Activated CD4-positive, CD25-positive, alpha-beta regulatory T cell treated with anti-CD3 and anti-CD28 coated beads, Interleukin-2, amount 50 U/mL, for 72 hours (primary cell): ENCODE measurements around the gene HRH1.
"Not testable (repeated sequence)": the region's sequence is repeated elsewhere in the genome, so short reads cannot be mapped to it uniquely, and the experiment has no call there.

Experiments used
- DNase-seq: peaks from one replicate; pipeline ENCODE4 v3.0.0; 2021

HRH1 gene

DNA sequence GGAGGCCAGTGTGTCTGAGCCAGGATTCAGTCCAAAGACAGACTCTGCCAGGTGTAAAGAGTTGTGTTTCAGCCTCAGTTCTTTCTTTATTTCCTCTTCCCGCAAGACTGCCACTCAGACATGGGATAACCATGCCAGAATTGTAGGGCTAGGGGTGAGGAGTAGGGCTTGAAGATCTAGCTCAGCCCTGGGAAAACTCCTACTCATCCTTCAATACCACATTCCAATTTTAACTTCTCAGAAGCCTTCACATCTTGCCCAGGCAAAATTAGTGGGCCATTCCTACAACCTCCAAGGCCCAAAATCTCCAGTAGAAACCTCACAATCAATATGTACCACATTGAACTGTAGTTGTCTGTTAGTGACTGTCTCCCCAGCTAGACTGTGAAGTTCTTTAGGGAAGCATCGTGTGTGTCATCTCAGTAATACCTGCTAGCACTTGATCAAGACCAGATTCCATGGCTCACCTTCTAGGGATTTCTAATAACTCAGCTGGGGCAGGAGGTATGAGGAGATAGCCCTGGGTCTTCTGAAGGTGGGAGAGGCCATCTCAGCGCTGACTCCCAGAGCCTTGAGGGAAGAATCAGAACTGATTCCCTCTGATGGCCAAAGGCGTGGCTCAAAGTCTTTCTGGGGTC, 19.7 kb downstream of the HRH1 start:
- DNase-seq: no peak

DNA sequence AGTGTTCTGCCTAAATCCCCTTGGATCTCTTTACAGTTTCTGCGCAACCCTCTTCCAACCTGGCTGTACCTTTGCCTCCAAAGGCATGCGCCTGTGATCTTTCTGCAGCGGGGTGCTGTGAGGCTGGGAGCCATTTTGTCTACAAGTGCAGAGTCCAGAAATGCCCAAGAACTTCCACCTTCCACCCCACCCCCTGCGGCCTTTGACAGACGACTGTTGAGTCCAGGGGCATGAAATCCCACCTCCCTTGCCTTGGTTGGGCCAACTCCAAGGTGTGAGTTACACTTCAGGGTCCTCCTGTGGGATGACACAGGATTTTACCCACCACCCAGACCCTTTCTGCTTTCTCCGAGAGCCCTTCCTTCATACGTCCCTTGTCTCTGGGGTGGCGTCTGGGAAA, 24.1 kb downstream of the HRH1 start:
- DNase-seq: no peak

DNA sequence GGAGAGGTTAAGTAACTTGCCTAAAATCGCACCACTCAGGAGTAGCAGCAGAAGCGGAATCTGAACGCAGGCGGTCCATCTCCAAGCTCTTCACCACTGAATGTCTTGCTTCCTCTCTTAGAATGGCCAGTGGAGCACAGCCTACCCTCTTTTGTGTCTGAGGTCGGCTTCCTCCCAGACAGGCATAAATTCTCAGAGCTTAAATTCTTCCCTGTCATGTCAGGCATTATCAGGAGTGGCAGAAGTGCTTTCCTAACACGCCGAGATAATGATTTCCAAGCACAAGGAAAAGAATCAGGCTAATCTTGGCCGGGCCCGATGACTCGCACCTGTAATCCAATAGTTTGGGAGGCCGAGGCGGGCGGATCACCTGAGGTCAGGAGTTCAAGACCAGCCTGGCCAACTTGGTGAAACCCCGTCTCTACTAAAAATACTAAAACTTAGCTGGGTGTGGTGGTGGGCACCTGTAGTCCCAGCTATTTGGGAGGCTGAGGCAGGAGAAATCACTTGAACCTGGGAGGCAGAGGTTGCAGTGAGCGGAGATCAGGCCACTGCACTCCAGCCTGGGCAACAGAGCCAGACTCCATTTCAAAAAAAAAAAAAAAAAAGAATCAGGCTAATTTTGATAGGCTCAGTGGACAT, 30.2 kb downstream of the HRH1 start:
- not testable (repeated sequence) for DNase-seq

DNA sequence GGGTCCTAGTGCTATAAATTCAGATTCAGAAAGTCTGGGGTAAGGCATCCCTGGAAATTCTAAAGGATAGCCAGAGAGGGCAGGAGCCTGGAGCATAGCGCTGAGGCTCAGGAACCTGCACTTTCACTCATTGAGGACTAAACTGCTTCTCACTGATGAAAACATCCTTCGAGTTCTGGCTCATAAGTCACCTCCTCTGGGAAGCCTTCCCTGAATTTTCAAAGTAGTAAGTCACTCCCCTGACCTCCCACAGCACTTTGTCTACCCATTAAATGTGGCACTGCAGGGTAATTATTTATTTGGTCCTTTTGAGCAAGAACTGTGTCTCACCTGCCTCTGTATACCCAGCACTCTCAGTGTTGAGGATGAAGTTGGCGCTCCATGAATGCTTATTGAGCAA, 30.9 kb downstream of the HRH1 start:
- DNase-seq: no peak

DNA sequence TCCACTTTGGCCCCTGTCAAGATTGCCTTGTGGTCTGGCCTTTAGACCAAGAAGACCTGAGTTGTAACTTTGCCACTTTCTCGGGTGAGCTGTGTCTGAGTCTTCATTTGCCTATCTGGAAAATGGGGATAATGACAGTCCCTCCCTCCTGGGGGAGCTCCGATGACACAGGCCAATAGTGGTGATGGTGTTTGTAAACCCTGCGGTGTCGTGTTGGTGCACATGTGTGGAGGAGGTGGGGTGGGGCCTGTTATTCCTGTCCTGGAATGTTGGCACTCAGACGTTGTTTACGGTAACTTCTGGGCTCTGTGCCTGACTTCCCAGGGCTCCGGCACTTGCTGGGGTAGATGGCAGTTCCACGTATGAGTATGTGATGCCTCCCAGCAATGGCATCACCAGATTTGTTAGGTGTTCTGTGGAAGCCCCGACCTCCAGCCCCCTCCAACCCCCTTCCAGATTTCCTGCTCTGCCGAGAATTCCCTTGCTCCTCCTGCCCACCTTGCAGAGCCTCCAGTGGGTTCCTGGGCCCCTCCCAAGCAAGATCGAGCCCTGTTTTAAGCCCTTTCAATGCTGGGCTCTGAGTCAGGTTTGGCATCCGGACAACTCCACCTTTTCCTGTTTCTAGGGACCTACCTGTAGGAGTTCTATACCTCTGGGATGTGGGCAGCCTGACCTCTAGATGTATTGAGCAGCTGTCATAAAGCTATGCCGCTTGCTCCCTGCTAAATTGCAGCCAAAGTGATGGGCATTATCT, 31.4 kb downstream of the HRH1 start:
- DNase-seq: no peak

DNA sequence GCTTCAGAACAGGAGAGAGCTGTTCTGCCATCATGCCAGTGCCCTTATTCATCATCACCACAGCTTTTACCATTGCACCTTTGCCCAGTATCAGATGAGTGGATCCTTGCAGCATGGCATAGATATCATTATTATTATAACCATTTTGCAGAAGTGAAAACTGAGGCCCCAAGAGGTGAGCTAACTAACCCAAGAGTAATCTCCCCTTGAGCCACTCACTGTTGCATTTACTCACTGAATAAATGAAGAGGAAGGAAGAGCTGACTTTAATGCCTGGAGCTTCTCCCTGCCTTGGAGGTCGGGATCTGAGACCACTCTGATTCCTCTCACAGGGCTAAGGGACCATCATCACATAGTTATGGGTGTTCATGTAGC, 32.0 kb downstream of the HRH1 start:
- DNase-seq: no peak

DNA sequence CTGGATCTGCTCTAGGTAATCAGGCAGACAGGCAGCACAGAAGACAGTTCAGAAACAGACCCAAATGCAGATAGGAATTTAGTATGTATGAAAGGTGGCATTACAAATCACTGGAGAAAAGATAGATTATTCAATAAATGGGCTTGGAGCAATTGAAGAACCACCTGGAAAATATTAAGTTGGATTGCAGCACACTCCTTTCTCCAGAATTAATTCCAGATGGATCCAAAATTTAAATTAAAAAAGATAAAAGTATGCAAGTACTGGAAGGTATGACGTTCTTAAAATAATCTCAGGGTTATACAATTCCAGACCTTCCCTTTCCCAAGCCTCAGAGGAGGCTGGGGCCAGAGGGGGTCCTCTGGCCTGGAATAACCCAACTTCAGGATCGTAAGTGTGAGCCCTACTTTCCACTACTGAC, 32.5 kb downstream of the HRH1 start:
- no peak for DNase-seq

GRCh38 chr3:11187681-11188080, 33.4 kb downstream of the HRH1 start:
- DNase-seq: no peak

DNA sequence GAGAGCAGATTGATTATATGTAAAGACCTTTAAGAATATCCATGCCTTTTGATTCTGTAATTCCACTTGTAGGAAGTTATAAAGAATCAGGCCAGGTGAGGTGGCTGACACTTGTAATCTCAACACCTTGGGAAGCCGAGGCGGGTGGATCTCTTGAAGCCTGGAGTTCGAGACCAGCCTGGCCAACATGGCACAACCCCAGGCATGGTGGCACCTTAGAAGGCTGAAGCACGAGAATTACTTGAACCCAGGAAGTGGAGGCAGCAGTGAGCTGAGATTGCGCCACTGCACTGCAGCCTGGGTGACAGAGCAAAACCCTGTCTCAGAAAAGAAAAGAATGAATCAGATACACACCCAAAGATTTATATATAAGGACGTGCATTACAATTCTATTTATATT, 33.9 kb downstream of the HRH1 start:
- DNase-seq: no peak

- DNase-seq: no peak
Observed at GRCh38 chr3:11195201-11195600, 40.9 kb downstream of the HRH1 start.

- DNase-seq: no peak
Observed at GRCh38 chr3:11195721-11196332, 41.5 kb downstream of the HRH1 start.

- DNase-seq: no peak
Observed at GRCh38 chr3:11197484-11197883, 43.2 kb downstream of the HRH1 start.

DNA sequence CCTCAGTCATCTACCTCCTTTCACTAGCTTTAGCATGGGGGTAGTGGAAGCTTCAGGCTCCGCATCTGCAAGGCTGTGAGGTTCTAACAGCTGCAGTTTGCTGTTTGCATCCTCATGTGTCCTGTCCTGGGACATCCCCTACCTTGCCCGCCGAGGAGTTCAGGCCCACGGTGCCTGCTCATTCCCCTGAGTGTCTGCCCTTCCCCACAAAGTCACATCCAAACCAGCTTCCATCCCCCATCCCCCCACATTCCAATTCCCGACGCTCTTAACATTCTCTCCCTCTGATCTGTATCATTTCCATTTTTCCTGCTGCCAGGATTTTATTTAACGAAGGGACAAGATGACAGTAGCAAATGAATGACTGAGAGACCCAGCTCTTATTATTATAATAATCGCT, 43.8 kb downstream of the HRH1 start:
- DNase-seq: no peak

GRCh38 chr3:11198495-11198894, 44.2 kb downstream of the HRH1 start:
- DNase-seq: no peak

GRCh38 chr3:11199902-11200845, 45.9 kb downstream of the HRH1 start:
- DNase-seq: no peak

- no peak for DNase-seq
Observed at GRCh38 chr3:11201251-11202019, 47.1 kb downstream of the HRH1 start.

- DNase-seq: no peak
Observed at GRCh38 chr3:11203961-11204360, 49.7 kb downstream of the HRH1 start.

- no peak for DNase-seq
Observed at GRCh38 chr3:11204697-11205348, 50.5 kb downstream of the HRH1 start.

DNA sequence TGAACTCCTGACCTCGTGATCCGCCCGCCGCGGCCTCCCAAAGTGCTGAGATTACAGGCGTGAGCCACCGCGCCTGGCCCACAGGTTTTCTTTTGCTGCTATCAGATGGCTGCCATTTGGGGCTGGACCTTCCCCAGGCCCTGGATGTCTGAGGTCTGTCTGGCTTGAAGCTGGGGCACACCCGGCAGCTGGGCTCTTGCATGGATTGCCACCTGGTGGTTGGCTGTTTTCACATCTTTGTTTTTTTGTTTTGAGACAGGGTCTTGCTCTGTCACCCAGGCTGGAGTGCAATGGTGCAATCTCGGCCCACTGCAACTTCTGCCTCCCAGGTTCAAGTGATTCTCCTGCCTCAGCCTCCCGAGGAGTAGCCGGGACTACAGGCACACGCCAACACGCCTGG, 51.6 kb downstream of the HRH1 start:
- not testable (repeated sequence) for DNase-seq

- no peak for DNase-seq
Observed at GRCh38 chr3:11206316-11206715, 52.0 kb downstream of the HRH1 start.

DNA sequence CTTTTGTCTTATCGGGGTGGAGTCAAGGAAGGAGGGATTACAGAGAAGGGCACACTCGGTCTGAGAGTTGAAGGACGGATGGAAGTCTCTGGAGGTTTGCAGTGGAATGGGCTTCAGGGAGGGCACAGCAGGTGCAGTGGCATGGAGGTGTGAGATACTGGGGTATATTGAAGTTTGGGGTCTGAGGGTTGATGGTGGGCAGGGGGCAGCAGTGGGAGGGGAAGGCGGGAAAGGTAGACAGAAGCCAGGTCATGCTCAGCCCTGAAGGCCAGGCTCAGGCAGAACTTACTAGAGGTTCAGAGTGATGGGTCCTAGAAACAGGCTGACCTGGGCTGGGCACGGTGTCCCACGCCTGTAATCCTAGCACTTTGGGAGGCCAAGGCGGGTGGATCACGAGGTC, 52.7 kb downstream of the HRH1 start:
- DNase-seq: no peak
